Measurements from ENCODE around the gene MOB1A. TPM values are rescaled to one million over a fixed set of nuclear protein-coding genes. Genes with fewer than 3 reads are reported as not detected.

Gene MOB1A
- total and polyA plus RNA-seq, 2 experiments from 2014 or later = 36.2 to 111 TPM

DNA sequence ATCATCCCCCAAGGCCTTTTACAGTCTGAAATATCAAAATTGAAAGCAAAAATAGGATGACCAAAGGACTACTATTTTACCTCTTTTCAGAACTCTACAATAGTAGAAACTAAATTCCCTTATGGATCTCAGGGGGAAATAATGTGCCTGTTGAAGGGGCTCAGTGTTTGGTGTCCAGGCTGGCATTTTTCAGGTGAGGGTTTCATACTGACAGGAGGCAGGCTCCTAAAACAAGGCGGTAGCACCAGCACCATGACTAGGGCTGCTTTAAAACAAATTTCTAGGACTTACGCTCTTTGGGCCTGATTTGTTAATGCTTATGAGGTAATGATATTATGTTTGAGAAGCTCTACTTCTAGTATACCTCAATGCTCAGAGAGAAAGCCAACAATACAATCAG is 25.7 kb downstream of the MOB1A start:
- H2AFZ ChIP-seq = no peak overlapping the region
- no peak overlapping the region for H3K4me3 ChIP-seq
- Mint-ChIP-seq H3K27me3 (ENCODE audit: insufficient read depth, low read depth, poor library complexity) (no peaks in the 10 kb centered on the region), H3K9me3 (no peaks in the 10 kb centered on the region), H3K4me1 (peaks cover 8% of the 10 kb centered on the region; the same call in 2 of the 3 replicates), H3K36me3 (ENCODE audit: low read depth) (peaks cover 44% of the 10 kb centered on the region), H3K27ac (no peak overlapping the region), H3K4me3 (no peak overlapping the region)
- no peaks in the 10 kb centered on the region; the same call in 1 of the 2 replicates for H3K79me2 ChIP-seq (replicated peaks; ENCODE audit: insufficient read depth)
- H3K4me2 ChIP-seq = no peak overlapping the region
- peaks cover 3% of the 10 kb centered on the region; the same call in 1 of the 2 replicates for H4K20me1 ChIP-seq (replicated peaks; ENCODE audit: insufficient read depth)
- peaks cover 8% of the 10 kb centered on the region; the same call in 1 of the 2 replicates for H3F3A ChIP-seq (replicated peaks; ENCODE audit: low read depth)
- DNase-seq (ENCODE audit: low spot score) = no peak
- H3K27ac ChIP-seq (ENCODE audit: low read depth) = no peak overlapping the region
- ATAC-seq = no peak
- H3K27me3 ChIP-seq (ENCODE audit: insufficient read depth) = no peaks in the 10 kb centered on the region
- no peaks in the 10 kb centered on the region for H3K9me2 ChIP-seq (ENCODE audit: insufficient read depth)
- TF ChIP-seq CTCF (conservative IDR thresholded peaks at IDR 0.05; ENCODE audit: low read depth in 2 of 2) (no peak), EZH2 (IDR thresholded peaks at IDR 0.05; ENCODE audit: low read depth, unreplicated experiment) (no peak), CREB1 (CRISPR knock-in tag; IDR thresholded peaks at IDR 0.05; ENCODE audit: low read depth) (no peak), ZNF114 (CRISPR knock-in tag; IDR thresholded peaks at IDR 0.05) (no peak), STAT1 (IDR thresholded peaks at IDR 0.05; ENCODE audit: unreplicated experiment) (no peak), EZH2phosphoT487 (IDR thresholded peaks at IDR 0.05; ENCODE audit: unreplicated experiment) (no peak), POLR2AphosphoS5 (IDR thresholded peaks at IDR 0.05; ENCODE audit: low read depth) (no peak), JUNB (IDR thresholded peaks at IDR 0.05; ENCODE audit: unreplicated experiment) (no peak), ZNF331 (CRISPR knock-in tag; IDR thresholded peaks at IDR 0.05; ENCODE audit: low read depth) (no peak), REST (IDR thresholded peaks at IDR 0.05; ENCODE audit: unreplicated experiment) (no peak)
- TF ChIP-seq, protein P1, sequence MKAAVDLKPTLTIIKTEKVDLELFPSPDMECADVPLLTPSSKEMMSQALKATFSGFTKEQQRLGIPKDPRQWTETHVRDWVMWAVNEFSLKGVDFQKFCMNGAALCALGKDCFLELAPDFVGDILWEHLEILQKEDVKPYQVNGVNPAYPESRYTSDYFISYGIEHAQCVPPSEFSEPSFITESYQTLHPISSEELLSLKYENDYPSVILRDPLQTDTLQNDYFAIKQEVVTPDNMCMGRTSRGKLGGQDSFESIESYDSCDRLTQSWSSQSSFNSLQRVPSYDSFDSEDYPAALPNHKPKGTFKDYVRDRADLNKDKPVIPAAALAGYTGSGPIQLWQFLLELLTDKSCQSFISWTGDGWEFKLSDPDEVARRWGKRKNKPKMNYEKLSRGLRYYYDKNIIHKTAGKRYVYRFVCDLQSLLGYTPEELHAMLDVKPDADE (IDR thresholded peaks at IDR 0.05) = no peak
- peaks cover 12% of the 10 kb centered on the region for H3K4me1 ChIP-seq (ENCODE audit: insufficient read depth)
- H3K36me3 ChIP-seq (ENCODE audit: insufficient read depth) = peaks cover 27% of the 10 kb centered on the region

Measured in GM23338 (cell line).